Aorta (tissue), 5 donors: Measurements from ENCODE around the gene SHOX. TPM values are rescaled to one million over a fixed set of nuclear protein-coding genes. Genes with fewer than 3 reads are reported as not detected.
"Not testable (repeated sequence)": the region's sequence is repeated elsewhere in the genome, so short reads cannot be mapped to it uniquely, and the experiment has no call there.

Experiments used
- ATAC-seq: fragments of 200-7000 bp; cut with Tn5 transposase; one replicate; pipeline ENCODE4 v1.9.1; 2022; ENCODE audit warnings: moderate library complexity; ENCODE audit not compliant: low FRiP score
- DNase-seq, 2 donors: peaks; one replicate each; pipeline ENCODE4 v3.0.0-alpha.2; 2020
- H3K27ac ChIP-seq, 2 donors: one replicate each; pipeline ENCODE4 v1.5.1; 2013; ENCODE audit warnings: low read length in 2 of 2, mild to moderate bottlenecking in 2 of 2, moderate library complexity in 2 of 2, control low read depth in 1 of 2, inconsistent platforms in 1 of 2, low read depth in 1 of 2
- H3K27me3 ChIP-seq, 2 donors: one replicate each; pipeline ENCODE4 v1.6.1; 2013; ENCODE audit warnings: control low read depth in 1 of 2, low read length in 1 of 2, mild to moderate bottlenecking in 1 of 2, moderate library complexity in 1 of 2; ENCODE audit not compliant: insufficient read depth in 2 of 2, control insufficient read depth in 1 of 2
- H3K36me3 ChIP-seq, 2 donors: one replicate each; pipeline ENCODE4 v1.6.1; 2013; ENCODE audit warnings: control low read depth in 1 of 2, low read length in 1 of 2, mild to moderate bottlenecking in 1 of 2; ENCODE audit not compliant: insufficient read depth in 2 of 2, control insufficient read depth in 1 of 2
- H3K4me1 ChIP-seq, 2 donors: one replicate each; pipeline ENCODE4 v1.6.1; 2013; ENCODE audit warnings: low read length in 2 of 2, control low read depth in 1 of 2, mild to moderate bottlenecking in 1 of 2, moderate library complexity in 1 of 2; ENCODE audit not compliant: insufficient read depth in 2 of 2, control insufficient read depth in 1 of 2
- H3K4me3 ChIP-seq, 2 donors: one replicate each; pipeline ENCODE4 v1.5.1; 2013; ENCODE audit warnings: low read length in 2 of 2, control low read depth in 1 of 2, mild to moderate bottlenecking in 1 of 2
- H3K9me3 ChIP-seq: one replicate; pipeline ENCODE4 v1.6.1; 2013; ENCODE audit warnings: mild to moderate bottlenecking, low read length; ENCODE audit not compliant: control insufficient read depth
- WGBS, 2 donors: extraction: QIAGEN DNeasy Blood & Tissue Kit; methylation state at CpG; one replicate each; pipeline ENCODE4 v1.1.7; 2013; 5-methylcytosine and 5-hydroxymethylcytosine counted together
- intact Hi-C, 2 donors: fragments of 100-400 bp; cut with DNase I; formaldehyde crosslinking; loops; one replicate each; pipeline versions ENCODE4 v1.14.2 to v1.15.0; 2022
- polyA plus RNA-seq, 2 donors: library from polyadenylated mRNA; stranded (reverse); fragments of 200-250 nt; gene quantifications; one replicate each; pipeline ENCODE4 v1.2.3, GENCODE V29; 2013
- total RNA-seq, 2 donors: library from RNA; stranded (reverse); fragmentation: NEBNext Ultra II Directional; extraction: Animal tissue kit (Norgen Biotek cat#: 25700); gene quantifications; one replicate each; pipeline ENCODE4 v1.2.1, GENCODE V29; 2021
- donor health status: healthy with polysubstance abuse.
- donor health status: Bipolar disorder and iron deficiency.
- donor health status: DM: no; HTN: no; CAD: no.
- donor health status: DM: no; HTN: no; CAD: no.
- donor health status: DM: yes; HTN: yes; CAD: no.

SHOX gene
- total and polyA plus RNA-seq, 4 donors = 0.13 TPM; not detected in 3

GRCh38 chrX:599837-600715, 30.5 kb upstream of the SHOX start:
- peaks cover 13% of the 10 kb centered on the region for H3K9me3 ChIP-seq
- no peaks in the 10 kb centered on the region for H3K4me1 ChIP-seq
- H3K4me3 ChIP-seq = no peak overlapping the region
- H3K36me3 ChIP-seq = no peaks in the 10 kb centered on the region
- no peak for ATAC-seq
- intact Hi-C loops = no loop called here
- no peaks in the 10 kb centered on the region for H3K27me3 ChIP-seq
- DNase-seq = no peak
- no peak overlapping the region for H3K27ac ChIP-seq
- WGBS, 2 donors = 55 to 60% methylated on average over 18 of the region's 18 CpGs

DNA sequence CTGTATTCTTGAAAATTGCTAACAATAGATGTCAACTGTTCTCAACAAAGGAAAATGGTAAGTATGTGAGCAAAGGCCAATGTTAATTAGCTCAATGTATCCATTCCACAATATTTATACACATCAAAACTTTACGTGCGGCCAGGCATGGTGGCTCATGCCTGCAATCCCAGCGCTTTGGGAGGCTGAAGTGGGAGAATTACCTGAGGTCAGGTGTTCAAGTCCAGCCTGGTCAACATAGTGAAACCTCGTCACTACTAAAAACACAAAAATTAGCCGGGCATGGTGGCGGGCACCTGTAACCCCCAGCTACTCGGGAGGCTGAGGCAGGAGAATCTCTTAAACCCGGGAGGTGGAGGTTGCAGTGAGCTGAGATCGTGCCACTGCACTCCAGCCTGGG, 27.6 kb upstream of the SHOX start:
- H3K4me1 ChIP-seq, DNase-seq, H3K4me3 ChIP-seq, intact Hi-C loops, H3K36me3 ChIP-seq, ATAC-seq, H3K27me3 ChIP-seq, H3K9me3 ChIP-seq, H3K27ac ChIP-seq: not testable (repeated sequence)
- whole genome bisulfite sequencing, 2 donors = 86 to 89% methylated on average over 9 of the region's 9 CpGs

- H3K4me1 ChIP-seq, H3K27me3 ChIP-seq, H3K36me3 ChIP-seq, H3K27ac ChIP-seq, H3K9me3 ChIP-seq, intact Hi-C loops, ATAC-seq, DNase-seq, H3K4me3 ChIP-seq: not testable (repeated sequence)
These were observed 26.0 kb upstream of the SHOX start for GRCh38 chrX:604616-605015.

GRCh38 chrX:608088-608487, 22.5 kb upstream of the SHOX start:
- H3K9me3 ChIP-seq, H3K27ac ChIP-seq, H3K27me3 ChIP-seq, H3K4me1 ChIP-seq, ATAC-seq, H3K36me3 ChIP-seq, intact Hi-C loops, DNase-seq, H3K4me3 ChIP-seq: not testable (repeated sequence)
- WGBS, 2 donors = 67 to 70% methylated on average over 2 of the region's 3 CpGs

- intact Hi-C loops = no loop called here
- peaks cover 6% of the 10 kb centered on the region for H3K9me3 ChIP-seq
- H3K4me1 ChIP-seq = no peaks in the 10 kb centered on the region
- no peak overlapping the region for H3K27ac ChIP-seq
- ATAC-seq (no peak), DNase-seq (no peak)
- no peaks in the 10 kb centered on the region for H3K27me3 ChIP-seq
- no peak overlapping the region for H3K4me3 ChIP-seq
- no peaks in the 10 kb centered on the region for H3K36me3 ChIP-seq
- WGBS, 2 donors = 80 to 82% methylated on average over 5 of the region's 5 CpGs
These were observed 16.5 kb upstream of the SHOX start for GRCh38 chrX:614136-614535.

GRCh38 chrX:617401-617800, 13.2 kb upstream of the SHOX start:
- peaks cover 2% of the 10 kb centered on the region for H3K9me3 ChIP-seq
- DNase-seq (no peak), ATAC-seq (no peak)
- H3K4me1 ChIP-seq = no peaks in the 10 kb centered on the region
- no peak overlapping the region for H3K27ac ChIP-seq
- no peaks in the 10 kb centered on the region for H3K27me3 ChIP-seq
- no peak overlapping the region for H3K4me3 ChIP-seq
- no peaks in the 10 kb centered on the region for H3K36me3 ChIP-seq
- intact Hi-C loops = no loop called here
- WGBS, 2 donors = 40 to 43% methylated on average over 7 of the region's 7 CpGs

- Histone ChIP-seq H3K4me3 (no peak overlapping the region), H3K9me3 (no peaks in the 10 kb centered on the region), H3K4me1 (no peaks in the 10 kb centered on the region), H3K27ac (no peak overlapping the region), H3K27me3 (no peaks in the 10 kb centered on the region), H3K36me3 (no peaks in the 10 kb centered on the region)
- 64 to 69% methylated on average over 8 of the region's 8 CpGs for WGBS, 2 donors
- DNase-seq = no peak
- ATAC-seq = no peak
- intact Hi-C loops = no loop called here
These were observed 12.7 kb upstream of the SHOX start for GRCh38 chrX:617891-618290.

DNA sequence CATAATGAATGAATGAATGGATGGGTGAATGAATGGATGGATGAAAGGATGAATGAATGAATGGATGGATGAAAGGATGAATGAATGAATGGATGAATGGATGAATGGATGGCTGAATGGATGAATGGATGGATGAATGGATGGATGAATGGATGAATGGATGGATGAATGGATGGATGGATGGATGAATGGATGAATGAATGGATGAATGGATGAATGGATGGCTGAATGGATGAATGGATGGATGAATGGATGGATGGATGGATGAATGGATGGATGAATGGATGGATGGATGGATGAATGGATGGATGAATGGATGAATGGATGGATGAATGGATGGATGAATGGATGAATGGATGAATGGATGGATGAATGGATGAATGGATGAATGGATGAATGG, 12.3 kb upstream of the SHOX start:
- H3K4me1 ChIP-seq, H3K27ac ChIP-seq, H3K9me3 ChIP-seq, H3K36me3 ChIP-seq, H3K27me3 ChIP-seq, DNase-seq, H3K4me3 ChIP-seq, intact Hi-C loops, ATAC-seq: not testable (repeated sequence)

DNA sequence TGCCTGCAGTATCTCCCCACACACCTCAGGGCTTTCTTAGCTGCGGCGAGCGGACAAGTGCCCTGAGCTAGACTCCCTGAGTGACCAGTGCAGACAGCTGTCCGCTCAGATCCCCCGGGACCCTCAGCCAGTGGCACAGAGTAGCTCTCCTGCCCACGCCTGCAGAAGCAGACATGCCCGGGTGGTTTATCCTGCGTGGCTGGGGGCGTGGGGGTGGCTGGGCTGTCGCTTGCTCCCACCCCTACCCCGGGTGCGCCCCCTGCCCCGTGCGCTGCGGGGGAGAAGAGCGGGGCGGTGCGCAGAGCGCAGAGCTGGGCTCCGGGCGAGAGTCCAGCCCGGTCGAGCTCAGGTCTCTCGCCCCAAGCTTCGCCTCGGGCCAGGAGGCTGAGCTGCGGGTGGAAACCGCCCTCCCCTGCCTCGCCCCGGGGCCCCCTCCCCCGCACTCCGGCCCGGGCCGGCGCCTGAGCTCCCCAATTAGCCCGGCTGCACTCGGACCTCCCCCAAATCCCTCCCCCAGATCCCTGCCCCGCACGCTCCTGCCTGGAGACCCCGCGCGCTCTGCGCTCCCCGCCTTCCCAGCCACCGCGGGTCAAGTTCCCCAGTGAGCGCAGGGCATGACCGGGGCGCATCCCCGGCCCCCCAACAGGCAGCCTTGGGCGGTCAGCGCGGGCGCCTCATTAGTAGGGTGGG, 11.7 kb upstream of the SHOX start:
- peak in 1 of 2 donors; percentile 39 for DNase-seq
- H3K4me1 ChIP-seq = no peaks in the 10 kb centered on the region
- no peaks in the 10 kb centered on the region for H3K36me3 ChIP-seq
- H3K27me3 ChIP-seq = no peaks in the 10 kb centered on the region
- no peak for ATAC-seq
- intact Hi-C loops = no loop called here
- WGBS, 2 donors = 6 to 9% methylated on average over 30 to 54 of the region's 54 CpGs
- H3K4me3 ChIP-seq = no peak overlapping the region
- no peaks in the 10 kb centered on the region for H3K9me3 ChIP-seq
- no peak overlapping the region for H3K27ac ChIP-seq
